Amniotic epithelial cell (primary cell): ENCODE data around the gene PDZD7.
A peak's percentile ranks its signal among the peaks of the same experiment; 100 is the strongest.

Experiments
- DNase-seq: peaks from one replicate; pipeline ENCODE4 v3.0.0-alpha.2; 2010; ENCODE audit warnings: low read depth

Gene PDZD7

GRCh38 chr10:100966887-100967286 is 64.0 kb downstream of the PDZD7 start:
- no peak for DNase-seq

GRCh38 chr10:100965820-100966219 is 65.1 kb downstream of the PDZD7 start:
- no peak for DNase-seq

GRCh38 chr10:100963826-100964225 is 67.1 kb downstream of the PDZD7 start:
- no peak for DNase-seq

GRCh38 chr10:100962351-100963080 is 68.4 kb downstream of the PDZD7 start:
- DNase-seq: no peak

- DNase-seq: peak; percentile 28
Observed at GRCh38 chr10:100960251-100960650, 70.7 kb downstream of the PDZD7 start.
